ENCODE measurements around the gene MEA1.
A peak's percentile ranks its signal among the peaks of the same experiment; 100 is the strongest.

Gene MEA1

DNA sequence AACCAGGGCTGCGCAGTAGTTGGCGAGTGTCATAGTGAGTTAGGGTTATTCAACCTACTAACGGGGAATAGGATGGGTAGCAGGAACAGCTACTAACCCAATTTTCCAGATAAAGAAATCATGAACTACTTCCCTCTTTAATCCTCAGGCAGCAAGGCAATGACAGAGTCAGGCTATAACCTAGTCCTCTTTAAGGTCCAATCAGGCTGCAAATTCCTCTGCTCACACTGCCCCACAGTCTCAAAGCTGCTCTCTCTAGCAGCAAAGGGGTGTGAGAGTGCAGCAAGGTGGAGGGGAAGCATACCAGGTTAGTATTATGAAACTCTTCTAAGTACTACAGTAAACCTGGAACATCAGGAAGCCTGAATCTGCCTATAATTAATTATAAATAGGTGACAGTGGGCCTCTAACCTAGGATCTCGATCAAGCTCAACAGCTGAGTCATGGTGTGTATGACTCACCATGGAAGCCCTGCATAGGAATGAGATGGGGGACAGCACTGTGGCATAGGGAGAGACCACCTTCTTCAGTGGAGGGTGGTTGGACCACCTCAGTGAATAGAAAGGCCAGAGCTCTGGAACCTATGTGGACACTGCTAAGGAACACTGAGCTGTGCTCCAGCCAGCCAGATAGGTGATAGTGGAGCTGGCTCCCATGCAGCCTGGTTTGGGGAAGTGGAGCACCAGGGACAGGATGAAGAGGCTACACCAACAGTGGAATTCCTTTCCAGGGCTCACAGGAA lies 42.7 kb downstream of the MEA1 start:
- Mint-ChIP-seq H3K4me3 (no peak overlapping the region), H3K27me3 (ENCODE audit: low read depth, poor library complexity) (peaks cover 4% of the 10 kb centered on the region), H3K9me3 (no peaks in the 10 kb centered on the region), H3K4me1 (no peaks in the 10 kb centered on the region), H3K27ac (peak overlapping the region; percentile 21), H3K36me3 (ENCODE audit: low read depth) (peaks cover 25% of the 10 kb centered on the region)
- no peak for DNase-seq
- TF ChIP-seq, protein P1, sequence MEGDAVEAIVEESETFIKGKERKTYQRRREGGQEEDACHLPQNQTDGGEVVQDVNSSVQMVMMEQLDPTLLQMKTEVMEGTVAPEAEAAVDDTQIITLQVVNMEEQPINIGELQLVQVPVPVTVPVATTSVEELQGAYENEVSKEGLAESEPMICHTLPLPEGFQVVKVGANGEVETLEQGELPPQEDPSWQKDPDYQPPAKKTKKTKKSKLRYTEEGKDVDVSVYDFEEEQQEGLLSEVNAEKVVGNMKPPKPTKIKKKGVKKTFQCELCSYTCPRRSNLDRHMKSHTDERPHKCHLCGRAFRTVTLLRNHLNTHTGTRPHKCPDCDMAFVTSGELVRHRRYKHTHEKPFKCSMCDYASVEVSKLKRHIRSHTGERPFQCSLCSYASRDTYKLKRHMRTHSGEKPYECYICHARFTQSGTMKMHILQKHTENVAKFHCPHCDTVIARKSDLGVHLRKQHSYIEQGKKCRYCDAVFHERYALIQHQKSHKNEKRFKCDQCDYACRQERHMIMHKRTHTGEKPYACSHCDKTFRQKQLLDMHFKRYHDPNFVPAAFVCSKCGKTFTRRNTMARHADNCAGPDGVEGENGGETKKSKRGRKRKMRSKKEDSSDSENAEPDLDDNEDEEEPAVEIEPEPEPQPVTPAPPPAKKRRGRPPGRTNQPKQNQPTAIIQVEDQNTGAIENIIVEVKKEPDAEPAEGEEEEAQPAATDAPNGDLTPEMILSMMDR (IDR thresholded peaks at IDR 0.05), result no peak

DNA sequence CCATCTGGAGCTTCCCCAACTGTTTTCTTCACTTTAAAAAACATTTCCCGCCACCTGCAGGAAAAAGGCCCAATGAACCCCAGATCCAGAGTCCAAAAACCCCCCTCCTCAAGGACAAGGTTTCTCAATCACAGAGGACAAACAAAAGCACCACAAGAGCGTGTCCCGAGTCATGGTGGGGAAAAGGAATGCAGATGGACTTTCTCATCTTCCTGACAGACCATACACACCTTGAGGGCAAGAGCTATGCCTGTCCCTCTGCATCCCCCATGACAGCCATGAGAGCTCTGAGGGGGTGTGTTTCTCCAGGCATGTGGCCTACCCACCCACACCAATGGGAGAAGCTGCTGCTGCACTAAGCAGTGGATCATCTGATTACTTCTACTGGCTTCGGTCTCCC lies 43.8 kb downstream of the MEA1 start:
- TF ChIP-seq, protein P1 (IDR thresholded peaks at IDR 0.05), result no peak
- no peaks in the 10 kb centered on the region for H3K9me3 Mint-ChIP-seq
- H3K27me3 Mint-ChIP-seq (ENCODE audit: low read depth, poor library complexity), result peaks cover 4% of the 10 kb centered on the region
- peaks cover 24% of the 10 kb centered on the region for H3K36me3 Mint-ChIP-seq (ENCODE audit: low read depth)
- H3K27ac Mint-ChIP-seq, result peak overlapping the region; percentile 36
- no peak overlapping the region for H3K4me3 Mint-ChIP-seq
- H3K4me1 Mint-ChIP-seq, result no peaks in the 10 kb centered on the region
- no peak for DNase-seq

DNA sequence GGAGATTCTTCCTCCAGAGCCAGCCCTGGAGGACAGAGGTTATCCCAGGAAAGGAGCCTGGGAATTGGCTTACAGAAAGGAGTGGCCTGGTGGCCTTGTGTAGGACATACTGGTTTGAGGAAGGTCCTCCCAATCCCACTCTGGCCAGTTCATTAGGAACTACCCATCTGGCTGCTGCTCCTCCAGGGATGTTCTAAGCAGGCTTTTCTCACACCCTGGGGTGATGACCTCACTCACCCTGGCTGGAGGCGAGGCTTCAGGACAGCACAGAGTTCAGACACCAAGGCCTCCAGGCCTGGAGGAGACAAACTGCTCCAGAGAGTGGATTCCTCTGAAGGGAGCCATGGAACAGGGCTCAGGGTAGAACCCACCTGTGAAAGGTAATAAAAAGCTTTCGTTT lies 44.3 kb downstream of the MEA1 start:
- peaks cover 4% of the 10 kb centered on the region for H3K27me3 Mint-ChIP-seq (ENCODE audit: low read depth, poor library complexity)
- H3K27ac Mint-ChIP-seq, result no peak overlapping the region
- peaks cover 20% of the 10 kb centered on the region for H3K36me3 Mint-ChIP-seq (ENCODE audit: low read depth)
- TF ChIP-seq, protein P1 (IDR thresholded peaks at IDR 0.05), result no peak
- no peaks in the 10 kb centered on the region for H3K4me1 Mint-ChIP-seq
- H3K4me3 Mint-ChIP-seq, result no peak overlapping the region
- no peaks in the 10 kb centered on the region for H3K9me3 Mint-ChIP-seq
- DNase-seq, result no peak

DNA sequence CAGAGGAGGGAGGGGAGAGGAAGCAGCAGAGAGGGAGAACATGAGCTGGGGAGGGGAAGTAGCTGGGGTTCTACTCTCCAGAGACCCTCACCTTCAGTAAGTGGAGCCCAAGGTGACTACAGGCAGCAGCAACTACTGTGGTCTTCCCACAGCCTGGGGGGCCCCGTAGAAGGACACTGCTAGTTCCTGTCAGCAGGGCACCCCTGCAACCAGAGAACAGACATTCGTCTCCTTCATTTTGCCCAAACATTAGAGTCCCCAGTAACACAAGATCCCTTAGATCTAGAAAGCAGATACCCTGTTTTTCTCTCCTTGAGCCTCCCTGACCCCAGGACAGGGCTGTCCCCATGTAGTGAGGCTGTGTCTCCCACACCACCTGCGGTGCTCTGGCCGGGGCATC lies 45.0 kb downstream of the MEA1 start:
- H3K9me3 Mint-ChIP-seq, result no peaks in the 10 kb centered on the region
- no peaks in the 10 kb centered on the region for H3K4me1 Mint-ChIP-seq
- no peak for DNase-seq
- peaks cover 16% of the 10 kb centered on the region for H3K36me3 Mint-ChIP-seq (ENCODE audit: low read depth)
- no peak overlapping the region for H3K4me3 Mint-ChIP-seq
- H3K27ac Mint-ChIP-seq, result no peak overlapping the region
- peaks cover 6% of the 10 kb centered on the region for H3K27me3 Mint-ChIP-seq (ENCODE audit: low read depth, poor library complexity)
- TF ChIP-seq, protein P1 (IDR thresholded peaks at IDR 0.05), result no peak

DNA sequence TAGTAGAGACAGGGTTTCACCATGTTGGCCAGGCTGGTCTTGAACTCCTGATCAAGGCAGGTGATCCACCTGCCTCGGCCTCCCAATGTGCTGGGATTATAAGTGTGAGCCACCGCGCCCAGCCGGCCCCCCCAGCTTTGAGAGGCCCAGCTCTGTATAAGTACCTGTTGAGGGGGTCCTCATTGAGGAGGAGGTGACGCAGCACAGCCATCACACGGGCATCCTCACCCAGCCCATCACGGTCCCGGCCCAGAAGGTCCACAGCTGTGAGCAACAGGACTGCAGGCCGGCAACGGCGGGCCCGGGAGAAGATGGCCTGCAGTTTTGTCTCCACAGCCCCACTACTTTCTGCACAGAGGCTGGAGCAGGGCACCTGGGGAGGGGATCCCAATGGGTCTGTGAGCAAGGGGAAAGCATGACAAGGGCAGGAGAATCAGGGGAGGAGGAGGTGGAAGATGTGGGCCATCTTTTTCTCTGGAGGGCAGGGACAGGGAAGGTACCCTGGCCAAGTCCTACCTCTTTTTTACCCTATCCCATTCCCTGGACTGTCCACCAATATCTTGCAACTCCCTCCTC lies 45.5 kb downstream of the MEA1 start:
- H3K9me3 Mint-ChIP-seq, result no peaks in the 10 kb centered on the region
- no peak overlapping the region for H3K4me3 Mint-ChIP-seq
- H3K27me3 Mint-ChIP-seq (ENCODE audit: low read depth, poor library complexity), result peaks cover 7% of the 10 kb centered on the region
- H3K4me1 Mint-ChIP-seq, result no peaks in the 10 kb centered on the region
- DNase-seq, result no peak
- H3K27ac Mint-ChIP-seq, result no peak overlapping the region
- TF ChIP-seq, protein P1 (IDR thresholded peaks at IDR 0.05), result no peak
- peaks cover 14% of the 10 kb centered on the region for H3K36me3 Mint-ChIP-seq (ENCODE audit: low read depth)

DNA sequence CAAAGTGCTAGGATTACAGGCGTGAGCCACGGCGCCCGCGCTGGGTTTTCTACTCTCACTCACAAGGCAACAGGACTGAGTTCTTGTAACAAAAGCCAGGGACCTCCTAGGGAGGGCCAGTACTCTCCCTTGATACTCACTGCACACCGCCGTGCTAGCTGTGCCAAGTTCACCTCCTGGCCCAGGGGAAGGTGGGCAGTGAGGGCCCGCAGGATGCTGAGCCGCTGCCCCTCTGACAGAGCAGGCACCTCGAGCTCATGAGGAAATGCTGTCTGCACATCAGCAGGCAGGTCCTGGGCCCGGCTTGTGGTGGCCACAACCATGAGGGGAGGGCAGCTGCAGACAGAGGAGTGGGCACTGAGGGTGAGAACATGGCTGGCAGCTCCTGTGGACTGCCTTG lies 46.5 kb downstream of the MEA1 start:
- Mint-ChIP-seq H3K4me1 (no peaks in the 10 kb centered on the region), H3K4me3 (no peak overlapping the region), H3K27ac (no peak overlapping the region), H3K36me3 (ENCODE audit: low read depth) (peaks cover 20% of the 10 kb centered on the region), H3K9me3 (no peaks in the 10 kb centered on the region), H3K27me3 (ENCODE audit: low read depth, poor library complexity) (peaks cover 14% of the 10 kb centered on the region)
- TF ChIP-seq, protein P1 (IDR thresholded peaks at IDR 0.05), result no peak
- DNase-seq, result no peak
